DMS153 treated with DMSO at 0.1 percent for 48 hours (cell line): ENCODE results near the gene CTSL.

Experiments used
- DNase-seq: peaks from one replicate; lab custom pipeline; 2025; ENCODE audit not compliant: unreplicated experiment; lab: John Stamatoyannopoulos, UW

CTSL gene

GRCh38 chr9:87699835-87700234, 26.1 kb upstream of the CTSL start:
- no peak for DNase-seq

GRCh38 chr9:87701491-87701890, 24.4 kb upstream of the CTSL start:
- no peak for DNase-seq

GRCh38 chr9:87701931-87702421, 23.9 kb upstream of the CTSL start:
- no peak for DNase-seq

- no peak for DNase-seq
These were observed 23.0 kb upstream of the CTSL start for GRCh38 chr9:87702921-87703320.

- DNase-seq, result no peak
These were observed 22.2 kb upstream of the CTSL start for GRCh38 chr9:87703636-87704276.

- no peak for DNase-seq
These were observed 21.6 kb upstream of the CTSL start for GRCh38 chr9:87704342-87704741.

GRCh38 chr9:87706066-87706739, 19.7 kb upstream of the CTSL start:
- no peak for DNase-seq

- DNase-seq, result no peak
These were observed 18.0 kb upstream of the CTSL start for GRCh38 chr9:87707805-87708506.

- no peak for DNase-seq
These were observed 17.4 kb upstream of the CTSL start for GRCh38 chr9:87708546-87708945.

- DNase-seq, result no peak
These were observed 16.8 kb upstream of the CTSL start for GRCh38 chr9:87708986-87709728.

GRCh38 chr9:87710443-87710842, 15.5 kb upstream of the CTSL start:
- DNase-seq, result no peak

GRCh38 chr9:87711857-87712800, 13.8 kb upstream of the CTSL start:
- DNase-seq, result no peak

- DNase-seq, result no peak
These were observed 13.1 kb upstream of the CTSL start for GRCh38 chr9:87712801-87713277.

GRCh38 chr9:87713278-87713987, 12.5 kb upstream of the CTSL start:
- DNase-seq, result no peak

GRCh38 chr9:87713988-87714330, 12.0 kb upstream of the CTSL start:
- no peak for DNase-seq

- no peak for DNase-seq
These were observed 11.1 kb upstream of the CTSL start for GRCh38 chr9:87714819-87715218.

GRCh38 chr9:87716141-87716540, 9.8 kb upstream of the CTSL start:
- no peak for DNase-seq

- DNase-seq, result no peak
These were observed 8.5 kb upstream of the CTSL start for GRCh38 chr9:87717456-87717855.

GRCh38 chr9:87718231-87718630, 7.7 kb upstream of the CTSL start:
- DNase-seq, result no peak
